B cell (primary cell): ENCODE measurements around the gene CDYL2.

Experiments used
- EZH2 ChIP-seq: IDR thresholded peaks from 2 replicates; pipeline ENCODE4 v1.6.1; 2012; ENCODE audit warnings: borderline replicate concordance, low read depth, mild to moderate bottlenecking, moderate library complexity, low read length; ENCODE audit not compliant: insufficient read depth, poor library complexity, severe bottlenecking
- TF ChIP-seq, protein P1 (sequence below): fragments of 200-600 bp; IDR thresholded peaks from one replicate; pipeline ENCODE4 v1.8.0; 2022; ENCODE audit warnings: antibody characterized with exemption, mild to moderate bottlenecking

DNA sequence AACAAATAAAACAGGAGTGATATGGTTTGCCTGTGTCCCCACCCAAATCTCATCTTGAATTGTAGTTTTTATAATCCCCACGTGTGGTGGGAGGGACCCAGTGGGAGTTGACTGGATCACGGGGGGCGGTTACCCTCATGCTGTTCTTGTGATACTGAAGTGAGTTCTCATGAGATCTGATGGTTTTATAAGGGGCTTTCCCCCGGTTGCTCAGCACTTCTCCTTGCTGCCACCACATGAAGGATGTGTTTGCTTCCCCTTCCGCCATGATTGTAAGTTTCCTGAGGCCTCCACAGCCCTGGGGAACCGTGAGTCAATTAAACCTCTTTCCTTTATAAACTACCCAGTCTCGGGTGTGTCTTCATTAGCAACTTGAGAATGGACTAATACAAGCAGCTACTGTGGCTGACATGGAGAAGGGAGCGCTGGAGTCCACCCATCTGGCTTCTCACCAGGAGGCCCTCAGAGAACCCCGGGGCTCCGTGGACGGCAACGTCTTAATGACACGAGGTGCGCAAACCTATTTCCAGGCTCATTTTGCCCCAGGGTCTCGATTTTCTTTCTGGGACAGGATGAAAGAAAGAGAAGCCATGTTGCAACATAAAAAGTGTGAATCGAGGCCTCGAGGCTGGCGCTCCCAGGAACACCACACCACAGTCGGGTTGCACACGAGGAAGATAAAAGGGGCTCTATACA lies 134.1 kb downstream of the CDYL2 start:
- TF ChIP-seq, protein P1, sequence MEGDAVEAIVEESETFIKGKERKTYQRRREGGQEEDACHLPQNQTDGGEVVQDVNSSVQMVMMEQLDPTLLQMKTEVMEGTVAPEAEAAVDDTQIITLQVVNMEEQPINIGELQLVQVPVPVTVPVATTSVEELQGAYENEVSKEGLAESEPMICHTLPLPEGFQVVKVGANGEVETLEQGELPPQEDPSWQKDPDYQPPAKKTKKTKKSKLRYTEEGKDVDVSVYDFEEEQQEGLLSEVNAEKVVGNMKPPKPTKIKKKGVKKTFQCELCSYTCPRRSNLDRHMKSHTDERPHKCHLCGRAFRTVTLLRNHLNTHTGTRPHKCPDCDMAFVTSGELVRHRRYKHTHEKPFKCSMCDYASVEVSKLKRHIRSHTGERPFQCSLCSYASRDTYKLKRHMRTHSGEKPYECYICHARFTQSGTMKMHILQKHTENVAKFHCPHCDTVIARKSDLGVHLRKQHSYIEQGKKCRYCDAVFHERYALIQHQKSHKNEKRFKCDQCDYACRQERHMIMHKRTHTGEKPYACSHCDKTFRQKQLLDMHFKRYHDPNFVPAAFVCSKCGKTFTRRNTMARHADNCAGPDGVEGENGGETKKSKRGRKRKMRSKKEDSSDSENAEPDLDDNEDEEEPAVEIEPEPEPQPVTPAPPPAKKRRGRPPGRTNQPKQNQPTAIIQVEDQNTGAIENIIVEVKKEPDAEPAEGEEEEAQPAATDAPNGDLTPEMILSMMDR: no peak
- TF ChIP-seq EZH2: no peak
